LNCaP clone FGC (cell line): Measurements from ENCODE around the gene ASPSCR1.

Experiments
- DNase-seq: peaks from one replicate; pipeline ENCODE4 v3.0.0-alpha.2; 2011; ENCODE audit warnings: low read depth
- H3K4me3 ChIP-seq: 2 replicates; pipeline ENCODE4 v1.5.1; 2011; ENCODE audit warnings: mild to moderate bottlenecking, low read depth, low read length, control low read depth
- TF ChIP-seq, protein P1 (sequence below): IDR thresholded peaks from 2 replicates; pipeline ENCODE4 v1.5.1; 2012; ENCODE audit warnings: mild to moderate bottlenecking; ENCODE audit not compliant: control insufficient read depth, insufficient read depth; ENCODE audit errors: extremely low read depth

The ASPSCR1 gene

DNA sequence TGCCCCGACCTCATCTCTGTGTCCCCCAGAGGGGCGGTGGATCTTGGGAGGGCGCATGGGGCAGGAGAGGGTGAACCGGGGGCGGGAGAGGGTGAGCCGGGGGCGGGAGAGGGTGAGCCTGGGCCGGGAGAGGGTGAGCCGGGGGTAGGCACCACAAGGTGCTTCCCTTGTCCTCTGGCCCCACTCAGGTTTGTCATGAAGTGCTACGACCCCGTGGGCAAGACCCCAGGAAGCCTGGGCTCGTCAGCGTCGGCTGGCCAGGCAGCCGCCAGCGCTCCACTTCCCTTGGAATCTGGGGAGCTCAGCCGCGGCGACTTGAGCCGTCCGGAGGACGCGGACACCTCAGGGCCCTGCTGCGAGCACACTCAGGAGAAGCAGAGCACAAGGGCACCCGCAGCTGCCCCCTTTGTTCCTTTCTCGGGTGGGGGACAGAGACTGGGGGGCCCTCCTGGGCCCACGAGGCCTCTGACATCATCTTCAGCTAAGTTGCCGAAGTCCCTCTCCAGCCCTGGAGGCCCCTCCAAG, 18.9 kb downstream of the ASPSCR1 start:
- TF ChIP-seq, protein P1, sequence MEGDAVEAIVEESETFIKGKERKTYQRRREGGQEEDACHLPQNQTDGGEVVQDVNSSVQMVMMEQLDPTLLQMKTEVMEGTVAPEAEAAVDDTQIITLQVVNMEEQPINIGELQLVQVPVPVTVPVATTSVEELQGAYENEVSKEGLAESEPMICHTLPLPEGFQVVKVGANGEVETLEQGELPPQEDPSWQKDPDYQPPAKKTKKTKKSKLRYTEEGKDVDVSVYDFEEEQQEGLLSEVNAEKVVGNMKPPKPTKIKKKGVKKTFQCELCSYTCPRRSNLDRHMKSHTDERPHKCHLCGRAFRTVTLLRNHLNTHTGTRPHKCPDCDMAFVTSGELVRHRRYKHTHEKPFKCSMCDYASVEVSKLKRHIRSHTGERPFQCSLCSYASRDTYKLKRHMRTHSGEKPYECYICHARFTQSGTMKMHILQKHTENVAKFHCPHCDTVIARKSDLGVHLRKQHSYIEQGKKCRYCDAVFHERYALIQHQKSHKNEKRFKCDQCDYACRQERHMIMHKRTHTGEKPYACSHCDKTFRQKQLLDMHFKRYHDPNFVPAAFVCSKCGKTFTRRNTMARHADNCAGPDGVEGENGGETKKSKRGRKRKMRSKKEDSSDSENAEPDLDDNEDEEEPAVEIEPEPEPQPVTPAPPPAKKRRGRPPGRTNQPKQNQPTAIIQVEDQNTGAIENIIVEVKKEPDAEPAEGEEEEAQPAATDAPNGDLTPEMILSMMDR, result no peak
- H3K4me3 ChIP-seq, result no peak overlapping the region
- DNase-seq, result no peak

DNA sequence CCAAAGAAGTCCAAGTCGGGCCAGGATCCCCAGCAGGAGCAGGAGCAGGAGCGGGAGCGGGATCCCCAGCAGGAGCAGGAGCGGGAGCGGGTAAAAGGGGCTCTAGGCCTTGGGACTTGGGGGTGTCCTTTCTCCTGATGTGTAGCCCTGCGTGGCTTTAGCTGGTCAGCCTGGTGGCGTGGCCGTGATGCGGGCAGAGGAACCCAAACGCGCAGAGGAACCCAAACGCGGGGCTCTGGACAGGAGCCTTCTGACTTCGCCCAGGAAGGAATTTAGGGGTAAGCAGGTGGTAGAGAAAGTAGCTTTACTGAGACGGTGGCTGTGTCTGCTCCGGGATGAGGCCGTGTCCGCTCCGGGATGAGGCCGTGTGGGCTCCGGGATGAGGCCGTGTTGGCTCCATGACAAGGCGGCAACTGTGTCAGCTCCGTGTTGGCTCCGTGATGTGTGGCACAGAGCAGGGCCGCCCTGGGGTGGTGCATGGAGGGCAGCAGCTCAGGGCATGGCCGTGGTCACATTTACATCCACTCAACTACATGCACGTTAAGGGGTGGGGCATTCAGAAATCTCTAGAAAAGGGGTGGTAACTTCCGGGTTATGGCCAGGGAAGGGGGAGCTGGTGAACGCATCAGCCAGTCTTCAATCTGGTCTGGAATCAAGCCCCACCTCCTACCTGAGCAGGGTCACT, 19.5 kb downstream of the ASPSCR1 start:
- DNase-seq, result no peak
- TF ChIP-seq, protein P1, result no peak
- no peak overlapping the region for H3K4me3 ChIP-seq

DNA sequence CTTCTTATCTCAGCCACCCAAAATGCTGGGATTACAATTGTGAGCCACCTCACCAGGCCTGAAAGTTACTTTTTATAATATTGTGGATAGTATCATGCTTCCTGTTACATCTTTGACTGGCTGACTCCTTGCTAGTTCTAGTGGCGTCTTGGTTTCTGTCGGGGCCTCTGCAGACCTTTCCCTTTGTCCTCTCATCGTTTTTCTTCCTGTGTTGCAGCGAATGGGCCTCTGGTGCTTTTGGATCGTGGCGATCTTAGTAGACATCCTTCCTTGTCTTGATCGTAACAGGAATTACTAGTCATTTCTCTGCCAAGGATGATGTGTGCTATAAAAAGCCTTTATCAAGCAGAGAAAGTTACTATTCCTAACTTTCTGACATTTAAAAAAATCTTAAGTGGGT, 20.8 kb downstream of the ASPSCR1 start:
- no peak for DNase-seq
- no peak overlapping the region for H3K4me3 ChIP-seq
- TF ChIP-seq, protein P1, result no peak

DNA sequence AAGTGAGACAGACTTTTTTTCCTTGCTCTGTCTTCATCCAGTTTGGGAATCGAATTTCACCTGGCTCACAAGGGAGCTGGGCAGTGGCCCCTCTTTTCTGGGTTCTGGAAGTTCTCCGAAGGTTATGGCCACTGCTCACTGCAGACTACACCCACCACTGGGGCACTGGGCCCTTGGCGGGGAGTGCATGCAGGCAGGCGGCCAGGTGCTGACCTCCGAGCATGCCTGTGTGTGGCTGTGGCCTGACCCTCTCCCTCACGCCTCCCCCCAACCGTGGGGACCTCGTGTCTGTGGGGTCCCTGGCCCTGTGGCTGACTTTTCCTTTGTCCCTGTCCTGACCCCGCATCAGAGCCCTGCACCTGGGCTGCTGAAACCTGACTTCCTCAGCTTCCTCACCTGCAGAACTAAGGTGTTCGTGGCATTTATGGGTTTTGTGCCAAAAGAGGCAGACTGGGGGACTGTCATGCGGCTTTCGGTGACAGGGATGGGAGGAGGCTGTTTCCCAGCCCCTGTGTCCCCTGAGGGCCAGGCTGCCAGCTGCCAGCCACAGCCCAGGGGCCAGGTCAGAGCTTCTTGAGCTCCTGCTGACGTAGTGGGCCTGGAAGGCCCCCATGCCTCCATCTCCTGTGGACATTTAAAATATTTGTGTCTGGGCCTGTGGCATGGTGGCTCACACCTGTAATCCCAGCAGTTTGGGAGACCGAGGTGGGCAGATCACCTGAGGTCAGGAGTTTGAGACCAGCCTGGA, 21.4 kb downstream of the ASPSCR1 start:
- no peak overlapping the region for H3K4me3 ChIP-seq
- no peak for DNase-seq
- TF ChIP-seq, protein P1, result no peak

DNA sequence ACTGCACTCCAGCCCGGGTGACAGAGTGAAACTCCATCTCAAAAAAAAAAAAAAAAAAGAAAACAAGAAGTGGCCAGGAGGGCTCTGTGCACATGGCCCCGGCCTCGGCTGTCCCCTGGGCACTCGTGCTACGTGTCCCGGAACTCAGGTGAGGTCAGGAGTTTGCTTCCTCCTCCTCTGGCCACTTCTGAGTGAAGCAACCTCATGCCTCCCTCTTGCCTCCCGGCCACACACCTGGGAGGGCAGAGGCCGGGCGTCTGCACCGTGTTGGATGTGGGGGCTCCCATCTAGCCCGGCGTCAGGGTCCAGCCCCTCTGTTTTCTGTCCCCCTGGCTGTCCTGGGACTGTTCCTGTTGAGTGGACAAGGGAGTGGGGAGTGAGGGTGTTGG, 22.2 kb downstream of the ASPSCR1 start:
- TF ChIP-seq, protein P1, result no peak
- no peak overlapping the region for H3K4me3 ChIP-seq
- DNase-seq, result no peak

DNA sequence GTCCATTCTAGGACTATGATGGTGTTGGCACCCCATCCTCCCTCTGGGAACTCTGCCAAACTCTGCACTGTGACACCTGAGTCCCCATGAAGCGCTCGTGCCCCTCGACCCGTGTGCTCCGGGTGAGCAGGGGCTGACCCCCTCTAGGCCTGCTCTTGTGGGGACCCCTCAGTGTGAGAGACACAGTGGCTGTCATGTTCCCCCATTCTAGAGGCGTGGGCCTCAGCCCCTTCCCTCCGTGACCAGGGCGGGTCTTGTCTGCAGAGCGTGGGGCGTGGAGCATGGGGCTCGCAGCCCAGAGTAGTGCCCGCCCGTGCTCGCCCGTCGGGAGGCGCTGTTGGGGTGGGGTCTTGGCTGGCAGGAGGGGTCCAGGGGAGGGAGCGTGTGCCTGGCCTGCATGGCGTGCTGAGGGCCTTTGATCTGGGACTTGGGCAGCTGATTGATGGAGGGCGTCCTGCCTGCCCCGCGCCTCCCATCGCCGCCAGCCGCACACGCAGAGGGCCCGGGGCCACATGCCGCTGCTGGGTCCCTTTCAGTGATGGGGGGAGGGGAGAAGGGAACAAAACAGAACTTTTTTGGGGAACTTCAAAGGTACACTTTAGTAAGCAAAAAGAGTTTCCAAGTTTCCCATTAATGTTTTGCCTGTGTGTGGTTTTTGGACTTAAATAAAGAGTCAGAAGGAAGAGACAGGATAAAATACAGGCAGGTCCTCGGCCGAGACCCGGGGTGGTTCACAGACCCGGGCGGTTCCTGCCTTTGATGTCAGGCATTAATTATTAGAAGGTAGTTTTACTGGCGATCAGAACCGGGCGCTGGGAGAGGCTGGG, 22.8 kb downstream of the ASPSCR1 start:
- DNase-seq, result no peak
- TF ChIP-seq, protein P1, result no peak
- H3K4me3 ChIP-seq, result no peak overlapping the region
